T47D (cell line): ENCODE data around the gene PCDHAC2.

Source experiments
- DNase-seq, 2 experiments: peaks; one replicate each; pipeline versions ENCODE4 v3.0.0 to v3.0.0-alpha.2; 2011 to 2012; ENCODE audit warnings: low read depth in 1 of 2, low spot score in 1 of 2
- JUND ChIP-seq: IDR thresholded peaks from 2 replicates; pipeline ENCODE4 v1.6.1; 2012; ENCODE audit warnings: low read depth
- in situ Hi-C: cut with HindIII; loops from 2 replicates; pipeline ENCODE4 v1.10.0; 2016; ENCODE audit warnings: low sequenced_read_pairs, low pct_unique_long_range_greater_than_20kb

Gene PCDHAC2, protein sequence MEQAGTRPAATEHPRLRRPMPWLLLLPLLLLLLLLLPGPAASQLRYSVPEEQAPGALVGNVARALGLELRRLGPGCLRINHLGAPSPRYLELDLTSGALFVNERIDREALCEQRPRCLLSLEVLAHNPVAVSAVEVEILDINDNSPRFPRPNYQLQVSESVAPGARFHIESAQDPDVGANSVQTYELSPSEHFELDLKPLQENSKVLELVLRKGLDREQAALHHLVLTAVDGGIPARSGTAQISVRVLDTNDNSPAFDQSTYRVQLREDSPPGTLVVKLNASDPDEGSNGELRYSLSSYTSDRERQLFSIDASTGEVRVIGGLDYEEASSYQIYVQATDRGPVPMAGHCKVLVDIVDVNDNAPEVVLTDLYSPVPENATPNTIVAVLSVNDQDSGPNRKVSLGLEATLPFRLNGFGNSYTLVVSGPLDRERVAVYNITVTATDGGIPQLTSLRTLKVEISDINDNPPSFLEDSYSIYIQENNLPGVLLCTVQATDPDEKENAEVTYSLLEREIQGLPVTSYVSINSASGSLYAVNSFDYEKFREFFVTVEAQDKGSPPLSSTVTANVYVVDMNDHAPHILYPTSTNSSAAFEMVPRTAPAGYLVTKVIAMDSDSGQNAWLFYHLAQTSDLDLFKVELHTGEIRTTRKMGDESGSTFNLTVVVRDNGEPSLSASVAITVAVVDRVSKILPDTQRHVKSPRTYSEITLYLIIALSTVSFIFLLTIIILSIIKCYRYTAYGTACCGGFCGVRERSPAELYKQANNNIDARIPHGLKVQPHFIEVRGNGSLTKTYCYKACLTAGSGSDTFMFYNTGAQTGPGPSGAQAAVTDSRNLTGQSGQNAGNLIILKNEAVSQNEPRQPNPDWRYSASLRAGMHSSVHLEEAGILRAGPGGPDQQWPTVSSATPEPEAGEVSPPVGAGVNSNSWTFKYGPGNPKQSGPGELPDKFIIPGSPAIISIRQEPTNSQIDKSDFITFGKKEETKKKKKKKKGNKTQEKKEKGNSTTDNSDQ

DNA sequence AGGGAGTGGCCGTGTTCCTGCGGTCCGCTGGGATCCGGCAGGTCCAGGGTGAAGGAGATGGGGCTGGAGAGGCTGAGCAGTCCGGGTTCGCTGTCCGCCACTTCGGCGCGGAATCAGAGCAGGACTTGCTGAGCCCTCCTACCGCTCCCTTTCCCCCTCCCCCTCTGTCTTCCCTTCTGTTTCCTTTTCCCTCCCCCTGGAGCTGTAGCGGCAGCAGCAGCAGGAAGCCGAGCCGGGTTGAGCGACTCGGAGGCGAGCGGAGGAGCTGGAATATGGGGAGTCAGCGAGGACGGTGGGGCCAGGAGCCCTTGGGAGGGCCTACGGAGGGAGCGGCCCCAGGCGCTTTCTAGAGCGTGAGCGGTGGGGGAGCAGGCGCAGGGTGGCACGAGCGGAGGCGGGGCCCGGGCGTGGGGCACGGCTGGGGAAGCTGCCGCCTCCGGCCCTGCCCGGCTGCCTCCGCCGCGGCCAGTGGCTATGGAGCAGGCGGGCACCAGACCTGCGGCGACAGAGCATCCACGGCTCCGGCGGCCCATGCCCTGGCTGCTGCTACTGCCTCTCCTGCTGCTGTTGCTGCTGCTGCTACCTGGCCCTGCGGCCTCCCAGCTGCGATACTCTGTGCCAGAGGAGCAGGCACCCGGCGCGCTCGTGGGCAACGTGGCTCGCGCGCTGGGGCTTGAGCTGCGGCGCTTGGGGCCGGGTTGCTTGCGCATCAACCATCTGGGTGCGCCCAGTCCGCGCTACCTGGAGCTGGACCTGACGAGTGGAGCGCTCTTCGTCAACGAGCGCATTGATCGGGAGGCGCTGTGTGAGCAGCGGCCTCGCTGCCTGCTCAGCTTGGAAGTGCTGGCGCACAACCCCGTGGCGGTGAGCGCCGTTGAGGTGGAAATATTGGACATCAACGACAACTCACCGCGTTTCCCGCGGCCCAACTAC lies at the start of gene PCDHAC2:
PCDHAC2 (plus strand) TSS at position 184 of the 933 bp plus-strand sequence; CDS start at position 475, 291 bp downstream.
- in situ Hi-C loops, result no loop called here
- TF ChIP-seq JUND, result no peak
- peak; percentile 52 to 70 for DNase-seq

DNA sequence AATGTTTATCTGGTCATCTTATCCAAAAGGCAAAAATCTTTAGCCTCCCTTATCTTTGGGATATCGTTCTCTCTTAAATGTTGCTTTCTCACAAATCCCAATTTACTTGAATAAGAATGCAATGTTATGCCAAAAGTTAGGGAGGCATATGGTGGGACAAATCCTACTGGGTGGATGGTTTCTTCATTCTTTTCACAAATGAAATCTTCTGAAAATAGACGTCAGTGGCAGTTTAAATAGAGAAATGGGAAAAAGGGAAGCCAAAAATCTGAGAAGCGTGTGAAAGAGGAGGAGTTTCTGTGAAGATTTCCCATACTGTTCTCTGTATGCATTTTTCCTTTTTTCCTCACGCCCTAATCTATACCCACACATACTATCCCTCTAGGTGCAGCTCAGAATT lies 42.7 kb upstream of the PCDHAC2 start:
- no peak for TF ChIP-seq JUND
- in situ Hi-C loops, result no loop called here
- no peak for DNase-seq

DNA sequence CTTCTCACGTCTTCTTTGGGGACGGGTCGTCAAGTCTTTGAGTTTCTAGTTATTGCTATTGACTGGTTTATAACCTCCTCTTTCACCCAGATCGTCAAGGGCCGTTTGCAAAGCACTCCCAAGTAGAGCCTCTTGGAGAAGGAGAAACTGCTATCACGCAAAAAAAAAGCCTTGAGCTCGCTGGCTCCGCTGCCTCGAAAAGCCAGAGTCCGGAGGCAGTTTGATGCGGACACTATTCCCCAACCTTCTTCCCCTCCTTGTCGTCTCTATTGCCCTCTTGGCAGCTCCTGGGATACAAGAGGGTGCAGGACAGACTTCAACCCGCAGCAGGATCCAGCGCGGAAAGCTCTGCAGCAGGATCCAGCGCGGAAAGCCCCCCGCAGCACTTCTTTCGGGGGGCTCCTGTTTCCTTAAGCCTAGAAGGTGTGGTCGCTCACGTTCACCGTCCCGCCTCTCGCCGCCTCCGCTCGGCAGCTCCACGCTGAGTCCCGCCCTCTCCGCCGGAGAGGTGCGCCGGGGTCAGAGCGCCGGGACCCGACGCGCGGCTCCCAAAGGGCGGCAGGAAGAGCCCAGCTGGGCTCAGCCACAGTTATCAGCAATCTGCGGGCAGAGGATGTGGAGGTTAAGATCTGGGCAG lies 40.4 kb upstream of the PCDHAC2 start, which contains the start of gene PCDHAC1:
PCDHAC1 (plus strand) TSS at position 494 of the 637 bp plus-strand sequence. CDS start 594 bp downstream, outside the sequence.
- in situ Hi-C loops, result no loop called here
- TF ChIP-seq JUND, result no peak
- peak; percentile 16 to 31 for DNase-seq

DNA sequence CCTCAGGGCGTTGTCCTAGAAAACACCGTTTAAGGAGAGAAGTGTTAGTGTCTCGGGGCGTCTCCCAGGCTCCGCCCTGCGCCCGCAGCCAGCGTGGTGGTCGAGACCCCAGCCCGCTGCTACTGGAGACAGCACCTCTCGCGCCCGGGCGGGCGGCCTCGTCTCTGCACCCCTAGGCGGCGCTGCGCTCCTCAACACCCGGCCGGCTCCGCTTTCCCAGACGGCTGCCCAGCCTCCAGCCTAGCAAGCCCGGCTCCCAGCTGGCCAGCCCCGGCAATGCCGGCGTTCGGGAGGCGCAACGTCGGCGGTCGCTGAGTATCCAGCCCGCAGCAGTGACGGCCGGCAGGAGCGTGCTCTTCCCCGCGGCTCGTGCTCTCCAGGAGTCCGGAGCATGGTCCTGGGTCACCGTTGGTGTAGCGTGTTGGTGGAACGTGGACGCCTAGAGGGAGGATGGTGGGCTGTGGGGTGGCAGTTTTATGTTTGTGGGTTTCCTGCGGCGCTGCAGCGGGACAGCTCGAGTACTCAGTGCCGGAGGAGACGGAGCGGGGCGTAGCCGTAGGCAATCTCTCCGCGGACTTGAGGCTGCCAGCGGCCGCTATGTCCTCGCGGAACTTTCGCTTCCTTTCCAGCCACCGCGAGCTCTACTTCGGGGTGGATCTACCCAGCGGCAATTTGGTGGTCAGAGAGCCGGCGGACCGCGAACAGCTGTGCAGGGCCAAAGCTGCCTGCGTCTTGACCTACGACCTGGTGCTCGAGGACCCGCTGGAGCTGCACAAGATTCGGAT lies 39.6 kb upstream of the PCDHAC2 start:
- in situ Hi-C loops, result no loop called here
- TF ChIP-seq JUND, result no peak
- peak; percentile 81 to 82 for DNase-seq

DNA sequence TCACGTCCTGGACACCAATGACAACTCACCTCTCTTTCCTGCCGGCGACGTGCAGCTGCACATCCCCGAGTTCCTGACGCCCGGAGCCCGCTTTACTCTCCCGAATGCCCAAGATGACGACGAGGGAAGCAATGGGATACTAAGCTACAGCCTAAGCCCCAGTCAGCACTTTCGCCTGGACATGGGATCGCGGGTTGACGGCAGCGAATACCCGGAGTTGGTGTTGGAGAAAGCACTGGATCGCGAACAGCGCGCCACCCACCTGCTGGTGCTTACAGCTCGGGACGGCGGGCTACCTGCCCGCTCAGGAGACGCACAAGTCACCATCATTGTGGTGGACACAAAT lies 39.1 kb upstream of the PCDHAC2 start:
- DNase-seq, result no peak
- TF ChIP-seq JUND, result no peak
- in situ Hi-C loops, result no loop called here

DNA sequence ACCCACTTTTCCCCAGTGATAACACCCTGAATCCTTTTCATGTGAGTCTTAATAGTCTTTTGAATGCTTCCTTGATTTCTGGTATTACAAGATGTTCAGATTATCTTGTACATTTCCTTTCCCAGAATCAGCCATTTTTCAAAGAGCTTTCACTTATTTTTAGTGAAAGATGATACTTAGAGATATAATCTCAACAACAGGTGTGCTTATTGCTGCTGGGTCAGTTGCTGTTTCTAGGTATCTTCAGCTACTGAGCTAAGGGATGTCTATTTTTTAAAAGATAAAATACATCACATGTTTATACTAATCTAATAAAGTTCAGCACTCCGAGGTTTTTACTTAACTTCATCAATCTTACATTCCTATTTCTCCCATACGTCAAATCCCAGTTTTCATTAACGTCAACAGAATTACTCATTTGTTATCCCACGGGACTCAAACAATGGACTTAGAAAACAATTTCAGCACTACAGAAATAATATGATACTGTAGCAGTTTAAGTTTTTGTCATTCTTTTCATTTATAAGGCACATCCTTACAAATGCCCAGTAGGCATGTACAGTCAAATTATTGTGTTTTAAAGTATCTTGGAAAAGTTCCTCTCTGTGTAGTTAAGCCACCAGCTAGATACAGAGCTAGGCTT lies 31.2 kb upstream of the PCDHAC2 start:
- in situ Hi-C loops, result no loop called here

DNA sequence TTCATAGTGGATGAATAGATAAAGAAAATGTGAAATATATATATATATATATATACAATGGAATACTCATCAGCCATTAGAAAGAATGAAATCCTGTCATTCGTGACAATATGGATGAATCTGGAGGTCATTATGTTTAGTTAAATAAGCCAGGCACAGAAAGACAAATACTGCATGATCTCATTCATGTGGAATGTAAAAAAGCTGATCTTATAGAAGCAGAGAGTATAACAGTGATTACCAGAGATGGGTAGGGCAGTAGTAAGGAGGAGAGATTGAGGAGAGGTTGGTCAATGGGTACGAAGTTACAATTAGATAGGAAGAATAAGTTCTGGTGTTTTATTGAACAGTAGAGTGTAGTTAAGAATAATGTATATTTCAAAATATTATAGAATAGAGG lies 19.7 kb upstream of the PCDHAC2 start:
- in situ Hi-C loops, result no loop called here
- peak in 1 of 2 experiments; percentile 29 for DNase-seq
- TF ChIP-seq JUND, result no peak

More for the DNA sequence above, 31.2 kb upstream of the PCDHAC2 start:
- DNase-seq, result no peak
- no peak for TF ChIP-seq JUND

DNA sequence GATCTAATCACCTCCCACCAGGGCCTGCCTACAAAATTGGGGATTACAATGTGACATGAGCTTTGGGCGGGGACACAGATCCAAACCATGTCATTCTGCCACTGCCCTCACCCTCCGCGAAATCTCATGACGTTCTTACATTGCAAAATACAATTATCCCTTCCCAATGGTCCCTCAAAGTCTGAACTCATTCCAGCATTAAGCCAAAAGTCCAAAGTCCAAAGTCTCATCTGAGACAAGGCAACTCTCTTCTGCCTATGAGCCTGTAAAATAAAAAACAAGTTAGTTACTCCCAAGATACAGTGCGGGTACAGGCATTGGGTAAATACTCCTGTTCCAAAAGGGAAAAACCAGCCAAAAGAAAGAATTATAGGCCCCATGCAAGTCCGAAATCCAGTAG lies 14.6 kb upstream of the PCDHAC2 start:
- in situ Hi-C loops, result no loop called here
- DNase-seq, result no peak
- no peak for TF ChIP-seq JUND

DNA sequence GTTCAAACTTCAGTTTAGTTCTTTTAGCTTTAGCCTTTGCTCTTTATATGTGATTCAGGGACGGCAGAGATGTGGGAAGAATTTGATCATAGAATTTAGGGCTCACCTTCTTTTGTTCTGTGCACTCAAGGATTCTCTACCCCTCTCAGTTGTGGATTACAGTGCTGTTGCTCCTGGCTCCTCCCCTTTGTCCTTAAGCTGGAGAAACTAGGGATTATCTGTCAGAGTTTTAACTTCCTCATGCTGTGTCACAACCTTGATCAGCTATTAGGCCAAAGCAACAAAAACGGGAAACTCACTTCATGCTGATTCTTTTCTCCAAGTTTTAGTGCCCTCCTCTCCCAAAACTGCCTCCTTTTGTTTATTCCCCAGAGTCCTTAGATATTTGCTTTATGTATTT lies 13.0 kb upstream of the PCDHAC2 start:
- DNase-seq, result no peak
- in situ Hi-C loops, result no loop called here
- TF ChIP-seq JUND, result no peak

DNA sequence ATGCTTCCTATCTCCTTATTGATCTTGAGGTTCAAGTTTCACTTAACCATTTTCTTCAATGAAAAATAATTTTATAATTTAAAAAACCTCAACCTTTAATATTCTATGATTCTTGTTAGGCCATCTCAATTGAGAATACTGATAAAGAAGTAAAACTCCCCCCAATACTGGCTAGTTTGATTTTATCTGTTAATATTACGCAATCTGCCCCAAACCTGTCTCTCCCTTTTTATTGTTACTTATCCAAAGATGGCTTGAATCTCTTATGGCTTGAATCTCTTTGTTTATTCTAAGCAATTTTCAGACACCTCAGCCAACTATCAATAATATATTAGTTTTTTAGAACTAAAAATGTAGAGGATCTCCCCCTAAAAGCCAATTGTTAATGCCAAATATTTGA lies 4.1 kb upstream of the PCDHAC2 start:
- no peak for TF ChIP-seq JUND
- DNase-seq, result no peak
- in situ Hi-C loops, result no loop called here
